CD4-positive, alpha-beta T cell treated with Interleukin-17A for 1 hour (primary cell): ENCODE results near the gene SNAP47.

Experiments used
- DNase-seq: peaks from one replicate; pipeline ENCODE4 v3.0.0-alpha.2; 2020

SNAP47 gene

GRCh38 chr1:227732586-227733308 lies 2.5 kb upstream of the SNAP47 start:
- DNase-seq = no peak

DNA sequence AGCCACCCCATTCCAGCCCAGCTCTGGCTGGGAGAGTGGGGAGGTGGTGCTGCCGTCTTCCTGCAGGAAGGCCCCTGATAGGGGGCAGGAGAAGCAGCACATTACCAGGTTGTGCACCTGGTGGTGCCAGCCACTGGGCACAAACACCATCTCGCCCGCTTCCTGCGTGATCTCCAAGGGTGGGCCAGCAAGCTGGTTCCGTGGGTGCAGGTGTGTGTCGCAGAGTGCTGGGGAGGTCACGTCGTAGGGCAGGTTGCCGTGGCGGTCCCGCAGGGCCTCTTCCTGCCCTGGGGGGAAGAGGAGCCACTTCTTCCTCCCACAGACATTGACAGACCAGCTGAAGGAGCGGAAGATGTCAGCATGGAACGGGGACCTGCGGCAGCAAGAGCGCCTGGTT lies 1.9 kb upstream of the SNAP47 start:
- DNase-seq = no peak

GRCh38 chr1:227733751-227734545 lies 1.3 kb upstream of the SNAP47 start:
- no peak for DNase-seq

- DNase-seq = no peak
Observed at GRCh38 chr1:227734546-227734855, 734 bp upstream of the SNAP47 start.

GRCh38 chr1:227735539-227736285 lies 477 bp downstream of the SNAP47 start:
- DNase-seq = no peak

- DNase-seq = no peak
Observed at GRCh38 chr1:227736814-227737432, 1.7 kb downstream of the SNAP47 start.

GRCh38 chr1:227738820-227739219 lies 3.6 kb downstream of the SNAP47 start:
- DNase-seq = no peak

DNA sequence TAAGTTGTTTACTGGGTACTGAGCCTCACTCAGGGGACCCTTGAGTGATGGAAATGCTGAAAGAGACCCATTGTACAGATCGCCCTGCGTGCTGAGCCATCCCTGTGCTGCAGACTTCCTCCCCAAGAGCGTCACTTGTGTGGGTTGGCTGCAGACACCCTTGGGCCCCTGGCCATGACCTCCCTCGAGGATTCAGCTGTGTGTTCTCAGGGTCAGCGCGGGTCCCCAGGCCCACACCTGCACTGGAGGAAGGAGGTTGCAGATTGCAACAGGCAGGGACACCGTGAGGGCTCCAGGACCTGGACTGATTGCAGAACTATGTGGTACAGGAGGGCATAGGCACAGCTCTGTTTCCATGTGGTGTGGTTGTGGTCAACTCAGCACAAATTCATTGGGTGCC lies 4.4 kb downstream of the SNAP47 start:
- DNase-seq = no peak

- no peak for DNase-seq
Observed at GRCh38 chr1:227740401-227740960, 5.2 kb downstream of the SNAP47 start.

- DNase-seq = no peak
Observed at GRCh38 chr1:227741166-227741870, 6.1 kb downstream of the SNAP47 start.

GRCh38 chr1:227742738-227743715 lies 7.8 kb downstream of the SNAP47 start:
- DNase-seq = no peak

- no peak for DNase-seq
Observed at GRCh38 chr1:227744668-227745067, 9.4 kb downstream of the SNAP47 start.

DNA sequence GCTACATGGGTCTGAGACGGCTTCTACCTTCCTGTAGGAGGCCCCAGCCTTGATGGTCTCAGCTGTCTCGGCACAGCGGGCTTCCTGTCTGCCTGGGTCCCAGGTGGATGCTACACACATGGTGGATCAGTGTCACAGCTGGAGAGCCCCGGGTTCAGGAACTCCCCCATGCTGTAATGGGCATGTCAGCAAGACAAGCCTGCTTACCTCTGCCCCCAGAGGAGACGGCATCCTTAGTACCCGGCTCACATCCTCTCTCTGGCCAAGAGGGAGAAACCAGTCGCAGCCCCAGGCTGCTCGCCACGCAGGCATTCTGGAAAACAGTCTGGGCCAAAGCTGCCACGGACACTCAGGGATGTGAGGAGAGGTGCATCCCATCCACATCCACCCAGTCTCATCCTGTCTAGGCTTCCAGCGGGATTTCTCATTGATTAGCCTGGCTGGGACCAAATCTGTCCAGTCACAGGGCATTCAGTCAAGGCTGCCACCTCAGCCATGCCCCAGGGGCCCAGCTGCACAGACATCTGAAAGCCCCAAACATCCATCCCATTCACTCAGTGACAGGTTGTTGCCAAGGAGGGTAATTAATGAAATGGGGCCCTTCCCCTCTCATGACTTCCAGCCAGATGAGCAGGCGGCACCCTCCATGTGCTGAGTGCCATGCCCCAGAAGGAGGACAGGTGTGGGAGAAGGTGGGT lies 10.5 kb downstream of the SNAP47 start:
- DNase-seq = no peak

DNA sequence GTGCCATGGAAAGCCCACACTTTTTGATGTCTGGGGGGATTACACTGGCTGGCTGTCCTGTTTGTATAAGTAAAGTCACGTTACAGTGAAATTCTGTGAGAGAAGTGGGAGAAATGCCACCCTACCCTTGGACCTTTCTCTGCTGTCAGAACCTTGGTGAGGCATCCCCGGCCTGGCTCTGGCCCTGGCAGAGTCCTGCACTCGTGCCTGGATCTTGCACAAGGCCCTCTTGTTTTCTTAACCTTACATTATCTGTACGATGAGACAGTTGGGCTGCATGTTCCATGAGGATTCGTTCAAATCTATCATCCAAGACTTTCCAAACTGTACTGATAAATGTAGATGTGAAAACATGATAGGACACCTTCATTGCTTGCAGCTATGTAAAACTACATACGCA lies 11.4 kb downstream of the SNAP47 start:
- no peak for DNase-seq

DNA sequence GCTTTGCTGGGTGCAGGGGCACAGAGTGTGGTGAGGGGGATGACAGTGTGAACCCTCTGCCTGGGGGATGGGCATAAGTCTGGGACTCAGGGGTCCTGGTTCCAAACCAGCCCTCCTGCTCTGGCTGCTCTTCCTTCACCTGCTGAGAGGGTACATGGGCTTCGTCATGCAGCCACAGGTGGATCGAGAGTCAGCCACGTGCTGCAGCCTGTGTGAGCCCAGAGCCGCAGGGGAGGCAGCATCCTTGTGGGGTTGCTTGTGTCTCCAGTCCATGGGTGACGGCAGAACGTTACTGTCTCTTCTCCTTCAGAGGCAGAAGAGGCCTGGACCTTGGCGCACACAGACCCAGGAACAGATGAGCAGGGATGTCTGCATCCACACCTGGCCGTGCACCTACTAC lies 12.1 kb downstream of the SNAP47 start:
- no peak for DNase-seq

DNA sequence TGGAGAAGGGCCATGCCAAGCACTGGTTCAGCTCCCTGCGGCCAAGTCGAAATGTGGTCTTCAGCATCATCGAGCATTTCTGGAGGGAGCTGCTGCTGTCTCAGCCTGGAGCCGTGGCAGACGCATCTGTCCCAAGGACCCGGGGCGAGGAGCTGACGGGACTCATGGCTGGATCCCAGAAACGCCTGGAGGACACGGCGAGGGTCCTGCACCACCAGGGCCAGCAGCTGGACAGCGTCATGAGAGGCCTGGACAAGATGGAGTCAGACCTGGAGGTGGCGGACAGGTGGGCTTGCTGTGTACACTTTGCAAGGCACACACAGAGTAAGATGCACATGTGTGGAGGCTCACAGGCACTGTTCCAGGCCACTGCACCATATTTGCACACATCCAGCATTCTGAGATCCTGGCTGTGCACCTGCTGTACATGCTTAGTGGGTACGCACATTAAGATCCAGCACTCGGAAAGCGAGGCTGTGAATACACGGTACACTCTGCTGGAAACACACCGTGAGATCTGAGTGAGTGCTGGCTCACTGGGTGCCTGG lies 12.8 kb downstream of the SNAP47 start:
- DNase-seq = no peak

GRCh38 chr1:227748496-227749182 lies 13.4 kb downstream of the SNAP47 start:
- DNase-seq = peak; percentile 58

DNA sequence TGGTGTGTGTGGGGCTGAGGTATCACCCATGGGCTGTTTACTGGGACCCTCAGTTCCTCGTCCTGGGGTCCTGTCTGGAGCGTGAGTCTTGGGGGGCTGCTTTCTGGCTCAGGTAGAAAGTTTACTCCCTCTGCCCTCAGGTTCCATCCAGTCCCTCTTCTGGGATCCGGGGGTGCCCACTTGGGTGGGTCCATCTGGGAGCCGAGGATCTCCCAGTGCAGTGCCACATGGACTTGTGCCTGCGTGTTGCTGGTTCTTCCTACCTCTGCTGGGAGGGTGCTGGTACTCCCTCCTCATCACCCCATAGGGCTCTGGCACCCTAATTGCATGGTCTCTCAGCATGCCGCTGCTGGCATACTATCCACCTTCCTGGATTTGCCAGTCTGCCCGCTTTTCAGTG lies 14.0 kb downstream of the SNAP47 start:
- DNase-seq = no peak

DNA sequence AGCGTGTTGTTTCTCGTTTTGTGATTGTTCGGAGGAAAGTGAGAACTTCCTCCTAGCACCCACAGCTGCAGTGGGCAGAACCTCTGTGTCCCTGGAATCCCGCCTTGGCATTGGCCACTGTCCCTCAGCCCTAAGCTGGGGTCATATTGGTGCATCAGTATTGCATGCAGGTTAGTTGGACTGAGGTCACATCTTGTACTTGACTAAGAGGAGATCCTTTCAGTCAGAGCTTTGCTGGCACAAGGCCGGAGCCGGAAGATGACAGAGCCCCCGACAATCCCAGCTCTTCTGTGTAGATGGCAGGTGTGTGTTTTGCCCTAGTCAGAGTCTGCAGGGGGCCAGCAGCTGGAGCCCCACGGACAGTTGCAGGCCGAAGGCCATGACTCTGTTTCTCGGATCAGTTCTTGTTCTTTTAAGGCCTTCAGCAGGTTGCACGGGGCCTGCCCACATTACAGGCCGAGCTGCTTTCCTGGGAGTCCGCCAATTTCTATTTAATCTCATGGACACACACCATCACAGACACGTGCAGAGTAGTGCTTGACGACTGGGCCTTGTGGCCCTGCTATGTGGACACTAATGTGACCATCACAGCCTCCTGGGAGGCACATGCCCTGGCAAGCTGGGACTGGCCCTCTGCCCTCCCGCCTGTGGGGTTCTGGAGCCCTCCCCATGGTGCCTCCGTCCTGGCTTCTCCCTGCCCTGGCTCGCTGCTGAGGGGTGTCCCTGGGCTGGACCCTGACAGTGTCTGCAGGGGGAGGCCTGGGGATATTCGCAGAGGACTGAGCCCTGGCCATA lies 14.9 kb downstream of the SNAP47 start:
- DNase-seq = no peak
